Activated CD4-positive, alpha-beta T cell treated with anti-CD3 and anti-CD28 coated beads, Interleukin-2, amount 50 U/mL, for 24 hours (primary cell): ENCODE data around the gene FAR2.
"Not testable (repeated sequence)": the region's sequence is repeated elsewhere in the genome, so short reads cannot be mapped to it uniquely, and the experiment has no call there.

Experiments
- DNase-seq, 2 donors: peaks; one replicate each; pipeline ENCODE4 v3.0.0-alpha.2; 2020; ENCODE audit warnings: low read depth in 1 of 2, low spot score in 1 of 2

The FAR2 gene

GRCh38 chr12:29152981-29153630 lies 4.0 kb downstream of the FAR2 start:
- DNase-seq: no peak

- DNase-seq: no peak
These were observed 6.0 kb downstream of the FAR2 start for GRCh38 chr12:29155079-29155478.

- DNase-seq: no peak
These were observed 8.4 kb downstream of the FAR2 start for GRCh38 chr12:29157486-29157946.

- DNase-seq: no peak
These were observed 9.2 kb downstream of the FAR2 start for GRCh38 chr12:29158115-29158763.

GRCh38 chr12:29159661-29160060 lies 10.6 kb downstream of the FAR2 start:
- DNase-seq: no peak

- no peak for DNase-seq
These were observed 11.2 kb downstream of the FAR2 start for GRCh38 chr12:29160230-29160629.

- no peak for DNase-seq
These were observed 14.1 kb downstream of the FAR2 start for GRCh38 chr12:29163146-29163545.

GRCh38 chr12:29164477-29165393 lies 15.7 kb downstream of the FAR2 start:
- DNase-seq: no peak

GRCh38 chr12:29167445-29167844 lies 18.4 kb downstream of the FAR2 start:
- no peak for DNase-seq

GRCh38 chr12:29167988-29168387 lies 18.9 kb downstream of the FAR2 start:
- no peak for DNase-seq

GRCh38 chr12:29169978-29170377 lies 20.9 kb downstream of the FAR2 start:
- DNase-seq: not testable (repeated sequence)

GRCh38 chr12:29170478-29171084 lies 21.5 kb downstream of the FAR2 start:
- DNase-seq: not testable (repeated sequence)

GRCh38 chr12:29171421-29172258 lies 22.6 kb downstream of the FAR2 start:
- DNase-seq: no peak

- DNase-seq: no peak
These were observed 27.9 kb downstream of the FAR2 start for GRCh38 chr12:29176941-29177340.

- not testable (repeated sequence) for DNase-seq
These were observed 33.2 kb downstream of the FAR2 start for GRCh38 chr12:29182247-29182646.

GRCh38 chr12:29187756-29188155 lies 38.7 kb downstream of the FAR2 start:
- DNase-seq: no peak

- DNase-seq: no peak
These were observed 42.3 kb downstream of the FAR2 start for GRCh38 chr12:29191267-29191850.

GRCh38 chr12:29198901-29199300 lies 49.8 kb downstream of the FAR2 start:
- no peak for DNase-seq

- DNase-seq: no peak
These were observed 51.5 kb downstream of the FAR2 start for GRCh38 chr12:29200586-29200985.

GRCh38 chr12:29201296-29201695 lies 52.2 kb downstream of the FAR2 start:
- no peak for DNase-seq
